H1 (cell line): ENCODE data around the gene CEP85L. TPM values are rescaled to one million over a fixed set of nuclear protein-coding genes. Genes with fewer than 3 reads are reported as not detected.

Source experiments
- ASH2L ChIP-seq: fragments of 200-600, 300-600 bp; sonication (generic); IDR thresholded peaks from one replicate; pipeline ENCODE4 v1.7.1; 2017; ENCODE audit warnings: low read length
- ATF2 ChIP-seq: IDR thresholded peaks from 2 replicates; pipeline ENCODE4 v1.6.1; 2012; ENCODE audit warnings: low read length, inconsistent platforms
- CHD1 ChIP-seq: IDR thresholded peaks from 2 replicates; pipeline ENCODE4 v1.6.1; 2012; ENCODE audit warnings: low read depth, low read length, improper control_type of control experiment
- CHD7 ChIP-seq: fragments of 300-600 bp; sonication (generic); IDR thresholded peaks from 2 replicates; pipeline ENCODE4 v1.7.1; 2012; ENCODE audit warnings: low read length, moderate library complexity, mild to moderate bottlenecking, inconsistent platforms; ENCODE audit not compliant: insufficient replicate concordance
- JUN ChIP-seq: IDR thresholded peaks from 2 replicates; pipeline ENCODE4 v1.6.1; 2011; ENCODE audit warnings: low read depth, mild to moderate bottlenecking, improper control_type of control experiment, low read length
- KDM5A ChIP-seq: fragments of 200-600 bp; IDR thresholded peaks from 2 replicates; pipeline ENCODE4 v1.7.1; 2012; ENCODE audit warnings: mild to moderate bottlenecking, low read length, inconsistent platforms, mixed read lengths
- MAFK ChIP-seq: IDR thresholded peaks from 2 replicates; pipeline ENCODE4 v1.6.1; 2012; ENCODE audit warnings: low read depth, mild to moderate bottlenecking, improper control_type of control experiment, low read length
- RFX5 ChIP-seq: IDR thresholded peaks from 2 replicates; pipeline ENCODE4 v1.6.1; 2011; ENCODE audit warnings: low read depth, low read length, improper control_type of control experiment, borderline replicate concordance
- SP2 ChIP-seq: IDR thresholded peaks from 2 replicates; pipeline ENCODE4 v1.6.1; 2012; ENCODE audit warnings: mild to moderate bottlenecking, low read length, inconsistent platforms
- SP4 ChIP-seq: IDR thresholded peaks from 2 replicates; pipeline ENCODE4 v1.6.1; 2012; ENCODE audit warnings: low read length, inconsistent platforms
- polyA plus RNA-seq, 7 experiments: library from polyadenylated mRNA; depleted of rRNA in 3 of 7; stranded (reverse) in 5 of 7; unstranded in 2 of 7; fragments of >200 nt in 5 of 7; fragments of 200-250 nt in 2 of 7; gene quantifications; 1 replicate in 5 of 7; 2 replicates in 1 of 7; 4 replicates in 1 of 7; pipeline versions ENCODE4 v1.2.1 to v1.2.3, GENCODE V29; 2011 to 2013; ENCODE audit warnings: missing spikeins in 2 of 7, mixed read lengths in 2 of 7
- total RNA-seq: library from RNA; stranded (reverse); fragmentation: NEBNext Ultra II Directional; extraction: Animal tissue kit (Norgen Biotek cat#: 25700); gene quantifications from 2 replicates; pipeline ENCODE4 v1.2.1, GENCODE V29; 2021
- TF ChIP-seq, protein P1 (sequence below): IDR thresholded peaks from 2 replicates; pipeline ENCODE4 v1.6.1; 2011; ENCODE audit warnings: low read depth, mild to moderate bottlenecking, low read length; ENCODE audit not compliant: insufficient read depth

The CEP85L gene
- total and polyA plus RNA-seq, 2 of the 8 experiments (the other 6 are each of a cell fraction or from before 2014, with no cell fraction given), result 3.2 to 27.6 TPM

DNA sequence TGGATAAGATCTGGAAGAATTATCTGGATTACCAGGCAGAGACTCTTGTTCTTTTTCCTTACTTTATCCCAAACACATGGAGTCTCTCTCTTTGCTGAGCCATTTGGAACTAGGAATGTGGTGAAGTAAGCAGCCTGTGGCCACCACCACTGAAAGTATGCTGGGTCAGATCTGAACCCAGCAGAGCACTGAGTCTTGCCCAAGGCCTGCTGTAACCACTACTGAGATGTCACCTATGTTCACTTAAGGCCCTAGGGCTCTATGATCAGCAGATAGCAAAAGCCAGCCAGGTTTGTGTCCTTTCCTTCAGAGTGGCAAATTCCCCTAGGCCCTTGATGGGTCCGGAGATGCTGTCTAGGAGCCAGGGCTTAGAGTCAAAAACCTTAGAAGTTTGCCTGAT is 206.6 kb downstream of the CEP85L start (continued):
- no peak for TF ChIP-seq CHD7
- TF ChIP-seq, protein P1, sequence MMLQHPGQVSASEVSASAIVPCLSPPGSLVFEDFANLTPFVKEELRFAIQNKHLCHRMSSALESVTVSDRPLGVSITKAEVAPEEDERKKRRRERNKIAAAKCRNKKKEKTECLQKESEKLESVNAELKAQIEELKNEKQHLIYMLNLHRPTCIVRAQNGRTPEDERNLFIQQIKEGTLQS, result no peak
- TF ChIP-seq MAFK, result no peak
- no peak for TF ChIP-seq ATF2
- no peak for TF ChIP-seq RFX5
- no peak for TF ChIP-seq CHD1
- TF ChIP-seq ASH2L, result no peak
- no peak for TF ChIP-seq SP2
- no peak for TF ChIP-seq SP4
- TF ChIP-seq KDM5A, result no peak
- no peak for TF ChIP-seq JUN
